Hematopoietic multipotent progenitor cell treated with erythropoietin and hydrocortisone succinate and interleukin-3 and kit ligand, for 8 days (in vitro differentiated cells): ENCODE results near the gene GOPC.

Experiments
- DNase-seq: peaks from one replicate; pipeline ENCODE4 v3.0.0-alpha.2; 2015

GOPC gene

DNA sequence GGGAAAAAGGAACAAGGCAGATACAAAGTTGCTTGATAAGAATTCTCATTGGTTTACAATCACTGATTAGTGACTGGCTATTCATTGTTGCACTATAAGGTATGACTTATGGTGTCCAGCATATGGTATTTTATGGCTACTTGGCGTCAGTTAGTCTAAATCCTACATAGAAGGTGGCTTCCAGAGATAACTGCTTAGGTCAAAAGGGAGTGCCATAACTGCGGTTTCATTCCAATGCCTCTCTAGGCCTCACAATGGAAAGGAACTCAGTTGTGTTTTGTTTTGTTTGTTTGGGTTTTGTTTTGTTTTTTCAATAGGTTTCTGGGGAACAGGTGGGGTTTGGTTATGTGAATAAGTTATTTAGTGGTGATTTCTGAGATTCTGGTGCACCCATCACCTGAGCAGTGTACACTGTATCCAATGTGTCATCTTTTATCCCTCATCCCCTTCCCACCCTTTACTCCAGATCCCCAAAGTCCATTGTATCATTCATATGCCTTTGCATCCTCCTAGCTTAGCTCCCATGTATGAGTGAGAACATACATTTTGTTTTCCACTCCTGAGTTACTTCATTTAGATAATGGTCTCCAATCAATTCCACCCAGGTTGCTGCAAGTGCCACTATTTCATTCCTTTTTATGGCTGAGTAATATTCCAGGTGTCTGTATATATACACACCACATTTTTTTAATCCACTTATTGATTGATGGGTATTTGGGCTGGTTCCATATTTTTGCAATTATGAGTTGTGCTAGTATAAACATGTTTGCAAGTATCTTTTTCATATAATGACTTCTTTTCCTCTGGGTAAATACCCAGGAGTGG is 7.0 kb downstream of the GOPC start:
- peak; percentile 30 for DNase-seq

DNA sequence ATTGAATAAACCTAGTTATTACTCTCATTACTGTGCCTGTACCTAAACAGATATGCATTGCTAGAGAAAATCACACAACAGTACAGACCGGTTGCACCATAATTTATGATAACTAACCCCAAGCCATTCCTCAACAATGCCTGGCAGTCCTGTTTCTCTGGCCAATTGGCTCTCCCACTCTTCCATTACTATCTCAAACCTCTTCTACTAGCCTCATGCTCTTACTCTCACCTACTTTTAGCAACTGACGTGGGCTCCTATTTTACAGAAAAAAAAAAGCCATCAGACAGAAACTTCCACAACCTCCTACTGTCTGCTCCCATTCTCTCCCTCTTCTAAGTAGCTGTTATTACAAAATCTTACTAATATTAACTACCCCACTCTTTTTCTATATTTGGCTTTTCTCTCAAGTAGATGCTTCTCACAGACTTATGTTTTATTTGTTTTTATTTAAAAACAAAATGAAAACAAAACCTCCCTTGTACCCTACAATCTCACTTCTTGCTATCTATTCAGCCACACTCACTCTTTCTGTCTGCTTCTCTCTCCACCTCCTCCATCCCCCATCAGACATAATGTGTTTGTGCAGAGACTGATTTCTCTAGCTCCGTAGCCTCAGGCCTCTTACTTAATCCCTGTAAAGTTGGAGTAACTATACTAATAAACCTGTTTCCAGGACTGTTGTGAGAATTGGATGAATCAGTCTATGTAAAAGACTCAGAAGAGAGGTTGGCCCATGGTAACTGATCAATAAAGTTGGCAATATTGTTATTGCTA is 9.1 kb downstream of the GOPC start:
- no peak for DNase-seq

DNA sequence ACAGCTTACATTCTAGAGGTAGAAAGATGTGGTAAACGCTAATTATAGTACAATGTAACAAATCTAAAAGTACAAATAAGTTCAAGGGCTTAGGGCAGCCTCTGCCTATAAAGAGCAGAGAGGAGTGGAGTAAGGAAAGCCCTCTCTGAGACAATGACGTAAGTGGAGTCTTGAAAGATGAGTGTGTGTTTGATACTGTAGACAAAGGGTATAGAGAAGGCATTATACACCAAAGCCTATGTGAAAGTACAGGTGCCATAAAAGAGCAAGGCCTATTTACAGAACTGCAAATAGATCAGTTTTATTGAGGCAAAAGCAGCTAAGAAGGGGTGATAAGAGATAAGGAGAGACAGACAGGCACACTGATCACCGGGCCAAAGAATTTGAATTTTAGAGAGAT is 10.9 kb downstream of the GOPC start:
- no peak for DNase-seq

DNA sequence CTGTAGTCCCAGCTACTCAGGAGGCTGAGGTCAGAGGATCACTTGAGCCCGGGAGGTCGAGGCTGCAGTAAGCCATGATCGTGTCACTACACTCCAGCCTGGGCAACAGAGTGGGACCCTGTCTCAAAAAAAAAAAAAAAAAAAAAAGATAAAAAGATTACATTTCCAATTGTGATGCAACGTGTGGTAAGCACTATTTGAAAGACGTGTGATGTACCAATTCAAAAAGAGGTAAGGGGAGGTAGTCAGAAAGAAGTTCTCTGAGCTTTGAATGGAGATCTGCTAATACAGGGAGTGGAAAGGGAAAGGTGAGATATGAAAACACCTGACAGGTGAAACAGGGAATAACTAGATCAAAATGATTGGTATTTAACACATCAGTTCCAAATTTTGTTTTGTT is 11.9 kb downstream of the GOPC start:
- no peak for DNase-seq

DNA sequence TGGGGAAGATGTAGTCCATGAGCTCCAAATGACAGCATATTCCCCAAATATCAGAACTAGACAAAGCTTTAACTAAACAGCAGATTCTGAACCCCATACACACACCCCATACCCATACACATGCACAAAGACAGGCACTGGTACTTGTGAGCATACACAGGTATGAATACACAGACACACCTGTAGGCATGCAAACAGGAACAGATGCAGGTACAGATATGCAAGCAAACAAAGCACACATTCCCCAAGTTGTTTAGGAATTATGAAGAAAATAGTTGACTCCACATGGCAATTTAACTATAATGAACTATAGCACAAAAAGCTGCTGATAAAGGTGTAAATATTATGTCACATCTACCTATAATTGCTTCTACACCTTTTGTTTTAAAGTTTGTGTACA is 16.7 kb downstream of the GOPC start:
- DNase-seq: no peak

DNA sequence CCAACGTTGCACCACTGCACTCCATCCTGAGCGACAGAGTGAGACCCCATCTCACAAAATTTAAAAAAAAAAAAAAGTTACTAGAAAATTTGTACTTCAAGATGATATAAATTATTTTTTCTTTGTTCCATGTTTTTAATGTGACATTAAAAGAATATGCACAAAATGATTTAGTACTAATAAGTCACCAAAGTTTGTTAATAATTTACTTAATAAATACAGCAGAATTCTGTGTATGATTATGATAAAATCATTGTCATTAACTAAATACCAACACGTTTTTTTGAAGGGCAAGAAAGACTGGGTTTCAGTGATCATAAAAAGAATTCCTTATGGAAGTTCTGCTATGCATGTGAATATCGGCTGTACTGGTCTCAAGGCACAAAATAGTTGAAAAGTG is 28.1 kb downstream of the GOPC start:
- no peak for DNase-seq

DNA sequence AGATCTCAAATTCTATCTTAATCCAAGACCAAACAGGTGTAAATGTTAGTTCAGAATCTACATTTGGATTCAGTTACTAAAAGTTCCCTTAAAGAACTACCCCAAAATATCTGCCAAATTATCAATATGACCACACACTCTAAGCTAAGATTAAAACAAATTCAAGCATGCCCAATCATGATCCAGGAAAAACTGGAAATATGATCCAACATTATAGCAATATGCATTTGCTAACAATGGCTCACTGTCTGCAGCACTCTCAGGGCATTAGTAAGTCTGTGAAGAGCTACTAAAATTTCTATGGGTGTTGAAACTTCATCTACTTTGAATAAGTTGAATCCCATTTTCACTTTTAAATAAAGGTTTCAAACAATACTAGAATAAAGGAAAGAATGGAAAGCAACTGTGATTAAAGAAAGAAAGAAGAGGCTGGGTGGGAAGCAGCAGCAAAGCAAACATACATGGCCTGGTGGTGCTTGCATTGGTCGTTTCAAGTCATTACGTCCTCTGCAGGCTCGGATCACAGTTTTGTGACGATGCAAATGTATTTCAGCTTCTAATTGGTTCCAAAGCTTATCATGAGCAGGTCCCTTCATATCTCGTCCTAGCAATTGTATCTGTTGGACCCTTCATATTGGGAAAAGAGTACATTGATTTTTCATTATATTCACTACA is 29.2 kb downstream of the GOPC start:
- DNase-seq: no peak

DNA sequence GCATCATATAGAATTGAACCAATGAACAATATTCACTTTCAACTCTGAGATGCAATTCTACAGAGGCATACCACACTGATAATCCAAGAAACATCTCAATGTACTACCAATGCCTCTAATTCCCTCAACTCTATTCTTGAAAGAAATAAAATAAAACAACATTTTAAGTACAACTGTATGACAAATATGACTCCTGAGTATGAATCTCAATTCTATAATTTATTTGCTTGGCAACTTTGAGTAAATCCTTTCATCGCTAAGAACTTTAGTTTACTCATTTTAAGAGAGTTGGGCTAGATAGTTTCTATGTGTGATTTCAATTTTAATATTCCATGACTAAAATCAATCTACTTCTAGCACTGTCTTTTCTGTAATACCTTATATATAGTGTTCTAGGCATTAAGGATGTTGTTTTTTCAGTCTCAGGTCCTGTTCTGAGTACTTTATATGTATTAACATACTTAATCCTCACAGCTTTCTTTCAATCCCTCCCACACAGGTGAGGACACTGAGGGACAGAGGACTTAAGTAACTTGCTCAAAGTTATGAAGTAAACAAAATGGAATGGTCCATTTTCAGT is 33.4 kb downstream of the GOPC start:
- DNase-seq: no peak

DNA sequence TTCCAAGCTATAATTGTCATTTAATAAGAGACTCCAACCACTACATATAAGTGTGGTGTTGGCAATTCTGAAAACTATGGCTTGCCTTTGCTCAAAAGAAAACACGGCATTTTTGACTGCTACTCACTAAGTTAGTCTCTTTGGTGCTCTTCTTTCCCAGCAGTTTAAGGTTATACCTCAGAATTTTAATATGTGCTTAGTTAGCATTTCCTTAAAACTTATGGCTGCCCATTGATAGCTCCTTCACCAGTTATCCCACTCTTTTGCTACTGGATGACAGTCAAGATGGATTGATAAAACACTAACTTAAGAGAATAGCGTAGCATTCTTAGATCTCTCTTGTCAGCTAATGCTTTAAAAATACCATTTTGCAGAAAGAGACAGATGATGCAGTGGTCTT is 34.1 kb downstream of the GOPC start:
- DNase-seq: no peak

DNA sequence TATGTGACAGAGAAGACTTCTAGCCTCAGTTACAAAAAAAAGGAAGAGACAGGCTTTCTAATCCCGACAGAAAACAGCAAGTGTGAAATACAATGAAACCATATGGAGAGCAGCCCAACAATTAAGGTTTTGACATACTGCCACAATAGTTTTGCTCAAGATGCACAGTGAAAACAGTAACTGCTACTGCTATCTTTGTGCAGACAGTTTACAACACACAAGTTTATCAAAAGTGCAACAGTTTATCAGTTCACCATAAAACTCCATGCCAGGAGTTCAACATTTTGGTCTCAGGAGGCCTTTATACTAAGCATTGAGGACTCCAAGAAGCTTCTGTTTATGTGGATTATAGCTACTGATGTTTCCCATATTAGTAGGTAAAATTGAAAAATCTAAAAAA is 37.6 kb downstream of the GOPC start:
- peak; percentile 68 for DNase-seq

DNA sequence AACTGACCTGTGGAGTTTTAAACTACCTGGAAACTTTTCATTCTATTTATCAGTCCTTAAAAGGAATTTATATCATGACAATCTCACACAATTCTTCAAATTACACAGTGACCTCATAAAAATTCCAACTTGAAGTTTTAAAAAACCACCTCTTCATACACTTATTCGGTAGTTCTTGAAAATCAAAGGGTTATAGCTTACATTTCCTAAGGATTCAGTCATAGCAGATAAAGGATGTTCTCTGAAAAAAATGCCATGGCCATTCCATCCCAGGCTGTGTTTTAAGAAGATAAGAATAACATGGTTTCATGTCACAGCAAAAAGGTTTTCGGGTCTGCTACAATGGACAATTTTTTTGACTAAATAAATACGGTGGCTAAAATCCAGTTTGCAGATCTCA is 41.2 kb downstream of the GOPC start:
- peak; percentile 32 for DNase-seq

DNA sequence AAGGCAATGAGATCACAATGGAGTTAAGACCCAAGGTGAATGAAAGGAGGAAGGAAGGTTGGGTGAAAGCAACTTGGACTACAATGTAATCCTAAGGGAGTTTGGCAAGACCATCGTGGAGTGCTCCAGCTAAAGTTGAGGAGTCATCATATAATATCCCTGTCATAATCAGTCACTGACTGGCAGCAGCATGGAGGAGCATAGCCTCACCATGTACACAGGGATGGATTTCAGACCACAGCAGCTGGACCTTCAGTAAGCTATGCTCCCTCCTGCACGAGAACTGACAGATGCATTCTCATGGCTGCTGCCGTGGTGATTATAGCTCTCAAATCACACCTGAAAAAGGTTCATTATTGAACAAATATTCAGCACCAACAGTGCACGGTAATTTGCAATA is 43.0 kb downstream of the GOPC start:
- no peak for DNase-seq

DNA sequence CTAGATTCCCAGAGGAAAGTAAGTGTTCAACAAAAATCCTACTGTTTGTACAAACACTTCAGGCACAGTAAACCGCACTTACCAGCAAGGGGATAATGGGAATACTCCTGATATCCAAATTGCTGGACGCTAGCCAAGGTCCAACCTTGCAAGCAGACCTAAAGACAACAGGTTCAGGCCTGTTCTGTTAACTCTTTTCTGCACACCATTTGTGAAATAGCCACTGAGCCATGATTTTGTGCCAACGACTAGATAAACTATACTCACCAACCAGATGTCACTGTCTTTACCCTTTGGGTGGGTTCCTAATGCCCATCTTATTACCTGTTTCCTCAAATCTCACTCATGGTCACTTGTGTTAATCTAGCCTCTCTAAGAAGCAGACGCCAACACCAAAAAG is 43.5 kb downstream of the GOPC start:
- no peak for DNase-seq

DNA sequence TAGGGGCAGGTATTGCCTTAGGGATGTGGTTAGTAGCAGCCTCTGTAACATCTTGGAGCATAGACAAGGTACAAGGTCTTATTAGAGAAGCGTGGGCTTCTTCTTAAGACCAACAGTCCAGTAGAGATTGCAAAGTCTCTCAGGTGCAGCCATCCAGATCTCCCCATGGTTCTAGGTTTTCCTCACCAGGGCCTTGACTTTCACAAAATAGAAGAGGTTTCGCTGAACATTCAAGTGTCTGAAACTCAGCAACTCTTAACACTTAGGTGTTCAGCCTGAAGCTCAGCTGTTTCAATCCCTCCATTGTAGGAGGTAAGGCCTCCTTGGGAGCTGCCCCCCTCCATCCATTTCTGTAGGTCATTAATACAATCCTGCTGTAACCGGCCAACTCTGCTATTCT is 44.4 kb downstream of the GOPC start:
- DNase-seq: no peak

DNA sequence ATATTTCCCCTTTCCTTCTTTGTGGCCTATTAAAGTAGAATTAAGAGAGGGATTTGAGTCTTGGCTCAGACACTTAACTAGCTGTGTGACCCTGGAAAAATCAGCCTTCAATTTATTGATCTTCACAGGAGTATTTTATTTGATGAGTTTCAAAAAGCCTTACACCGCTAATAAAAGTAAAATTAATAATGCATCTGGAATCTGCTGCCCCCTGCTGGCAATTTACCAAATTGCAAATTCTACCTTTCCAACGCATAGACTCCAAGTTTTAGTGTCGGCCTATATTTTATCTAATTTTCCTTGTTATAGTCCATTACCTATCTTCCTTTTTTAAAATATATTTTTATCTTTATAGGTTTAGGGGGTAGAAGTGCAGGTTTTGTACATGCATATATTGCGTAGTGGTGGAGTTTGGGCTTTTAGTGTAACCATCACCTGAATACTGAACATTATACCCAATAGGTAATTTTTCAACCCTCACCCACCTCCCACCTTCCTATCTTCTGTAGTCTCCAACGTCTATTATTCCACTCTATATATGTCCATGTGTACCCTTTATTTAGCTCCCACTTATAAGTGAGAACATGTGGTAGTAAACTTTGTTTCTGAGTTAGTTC is 46.3 kb downstream of the GOPC start:
- DNase-seq: peak; percentile 63

DNA sequence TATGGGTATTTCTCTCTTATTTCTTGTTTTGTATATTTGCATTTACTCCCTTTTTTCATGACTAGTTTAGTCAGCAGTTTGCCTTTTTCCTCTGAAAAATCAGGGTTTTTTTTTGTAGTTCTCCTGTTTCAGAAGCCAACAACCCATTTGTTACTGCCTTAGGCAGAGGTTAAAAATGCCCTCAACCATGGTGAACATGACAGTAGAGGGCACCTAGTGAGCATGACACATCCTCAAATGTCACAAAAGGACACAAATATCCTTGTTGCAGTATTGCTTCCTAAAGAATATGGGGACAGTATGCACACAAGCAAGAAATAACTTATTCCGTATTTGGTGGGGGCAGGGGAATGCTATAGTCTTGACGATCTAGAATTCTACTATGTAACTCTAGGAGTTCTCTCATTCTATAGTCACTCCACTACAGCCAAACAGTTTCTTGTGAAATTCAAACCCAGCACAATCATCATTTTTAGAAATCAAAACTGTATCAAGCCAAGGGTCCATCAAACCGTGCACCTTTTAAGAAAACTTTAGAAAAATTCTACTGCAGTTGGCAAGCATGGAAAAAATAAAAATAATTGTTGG is 47.0 kb downstream of the GOPC start:
- no peak for DNase-seq

DNA sequence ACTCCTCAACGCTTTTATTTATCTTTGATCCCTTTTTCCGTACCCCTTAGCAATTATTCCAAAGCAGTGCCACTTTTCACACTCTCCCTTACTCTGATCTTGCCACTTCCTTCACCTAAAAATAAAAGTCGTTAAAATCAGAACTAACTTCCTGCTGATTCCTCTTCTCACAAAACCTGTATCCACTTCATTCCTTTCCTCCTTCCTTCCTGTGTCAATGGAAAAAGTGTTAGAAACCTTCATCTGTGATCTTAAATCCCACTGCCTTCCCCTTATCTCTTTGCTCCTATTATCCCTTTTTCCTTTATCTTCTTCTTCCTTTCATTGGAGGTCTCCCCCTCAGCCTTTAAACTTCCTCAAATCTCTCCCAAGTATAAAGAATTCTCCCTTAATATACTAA is 49.2 kb downstream of the GOPC start:
- DNase-seq: no peak

DNA sequence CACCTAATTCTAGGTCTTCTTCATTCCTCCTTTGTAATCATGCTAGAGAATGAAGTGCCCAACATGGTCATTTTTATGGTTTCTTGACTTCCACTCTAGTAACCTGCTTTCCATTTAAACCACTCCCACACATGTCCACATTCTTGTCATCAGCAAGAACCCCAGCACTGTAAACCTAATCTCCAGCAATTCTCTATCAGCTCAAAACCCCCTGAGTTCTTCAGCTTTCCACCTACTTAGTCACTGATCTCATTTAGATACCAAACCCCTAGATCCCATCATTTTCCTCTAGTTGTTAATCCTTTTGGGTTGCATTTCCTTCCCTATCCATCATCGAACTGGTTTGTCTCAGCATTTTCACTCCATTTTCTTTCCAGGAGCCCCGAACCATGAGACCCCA is 49.7 kb downstream of the GOPC start:
- no peak for DNase-seq

DNA sequence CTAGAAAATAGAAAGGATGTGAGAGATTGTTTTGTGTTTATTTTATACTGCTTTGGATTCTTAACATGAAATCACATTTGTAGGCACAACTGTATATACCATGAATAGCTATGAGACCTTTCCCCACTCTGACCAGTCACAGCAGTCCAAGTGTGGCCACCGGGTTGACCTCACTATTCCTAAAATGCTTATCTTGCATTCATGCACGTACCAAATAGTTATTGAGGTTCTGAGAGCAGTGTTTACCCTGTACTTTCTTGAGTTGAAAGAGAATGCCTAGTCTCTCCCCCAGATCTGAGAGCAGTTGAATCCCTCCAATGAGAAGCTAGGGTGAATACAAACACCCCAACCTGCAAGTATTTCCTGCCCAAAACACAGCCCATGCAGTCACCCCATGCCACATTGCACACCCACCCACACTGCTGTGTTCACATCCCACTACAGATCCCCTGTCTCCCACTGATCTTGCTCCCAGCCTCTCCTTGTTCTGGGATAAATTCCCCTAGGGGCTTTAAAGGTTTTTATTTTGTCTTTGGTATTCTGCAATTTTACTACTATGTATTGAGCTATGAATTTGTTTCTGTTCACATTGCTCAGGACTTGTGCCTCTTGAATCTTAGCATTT is 51.6 kb downstream of the GOPC start:
- DNase-seq: no peak

DNA sequence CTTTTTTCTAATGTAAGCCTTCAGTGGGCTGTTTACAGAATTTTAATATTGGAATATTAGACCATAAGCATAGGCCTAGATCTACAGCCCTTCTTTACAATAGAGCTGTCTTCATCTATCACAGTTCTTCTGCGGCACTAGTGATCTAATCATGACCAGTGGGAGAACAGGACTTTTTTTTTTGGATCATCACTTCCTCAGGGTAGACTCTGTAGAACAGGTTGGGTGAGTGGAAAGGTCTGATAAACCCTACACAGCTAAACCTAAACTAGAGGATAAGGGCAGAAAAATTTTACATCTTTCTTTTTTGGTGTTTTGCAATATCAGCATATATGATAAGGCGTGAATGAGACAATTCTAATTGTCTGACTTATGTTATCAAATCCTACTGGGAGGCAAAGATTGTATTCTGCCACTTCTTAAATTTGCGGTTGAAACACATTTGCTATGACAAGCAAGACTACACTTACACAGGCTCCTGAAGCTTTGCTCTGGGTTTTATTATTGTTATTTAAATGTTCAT is 52.2 kb downstream of the GOPC start:
- DNase-seq: no peak

DNA sequence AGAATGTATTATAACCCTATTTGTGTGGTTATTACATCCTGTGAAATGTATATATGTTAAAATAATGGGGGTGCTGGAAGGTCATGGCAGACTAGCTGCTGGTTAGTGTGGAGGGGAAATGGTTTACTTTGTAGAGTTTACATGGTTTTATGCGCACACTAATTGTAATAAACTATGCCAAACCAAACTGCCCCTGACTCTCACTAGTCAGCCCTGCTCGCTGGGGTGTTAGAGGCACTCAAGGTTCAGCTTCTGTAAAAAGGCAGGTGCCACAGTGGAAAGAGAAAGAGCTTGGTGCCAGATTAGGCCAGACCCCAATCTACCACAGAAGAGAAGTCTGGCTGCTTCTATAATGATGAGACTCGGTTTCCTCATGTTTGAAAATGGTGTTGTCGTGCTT is 52.7 kb downstream of the GOPC start:
- DNase-seq: no peak

DNA sequence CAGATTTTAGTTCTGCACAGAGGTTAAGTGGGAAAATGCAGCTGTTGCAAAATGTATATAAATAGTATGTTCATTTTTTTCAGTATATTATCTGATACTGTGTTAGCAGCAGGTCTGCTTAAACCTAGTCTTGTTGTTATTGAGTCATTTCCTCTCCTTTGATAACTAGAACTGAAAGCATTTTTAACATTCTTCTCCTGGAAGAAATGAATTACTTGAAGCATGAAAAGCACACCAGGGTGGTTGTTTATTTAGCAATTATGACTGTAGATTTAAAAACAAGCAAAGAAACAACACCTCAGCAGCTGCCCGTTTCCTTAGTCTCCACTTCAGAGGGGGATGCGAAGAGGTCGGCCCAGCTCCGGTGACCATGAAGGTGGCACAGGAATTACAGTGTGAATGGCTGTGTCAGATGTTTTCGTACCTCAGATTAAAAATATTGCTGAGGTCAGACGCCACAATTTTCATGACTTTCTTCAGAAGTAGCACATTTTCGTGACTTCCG is 53.5 kb downstream of the GOPC start:
- DNase-seq: no peak
